H1 (cell line): ENCODE measurements around the gene TBC1D19. TPM values are rescaled to one million over a fixed set of nuclear protein-coding genes. Genes with fewer than 3 reads are reported as not detected.

Experiments used
- CTCF ChIA-PET: fragments of 300-600 bp; sonication (Branson Sonifier 250); formaldehyde crosslinking; loops from one replicate; lab custom pipeline; 2021; ENCODE audit not compliant: partially characterized antibody; lab: Charles Lee
- POLR2A ChIA-PET: fragments of 300-600 bp; sonication (Branson Sonifier 250); formaldehyde crosslinking; loops from one replicate; lab custom pipeline; 2021; ENCODE audit warnings: inconsistent platforms; ENCODE audit not compliant: partially characterized antibody; lab: Charles Lee
- DNase-seq, 2 experiments: peaks; one replicate each; pipeline versions ENCODE4 v3.0.0 to v3.0.0-alpha.2; 2010 to 2022; ENCODE audit warnings: low spot score in 2 of 2, low read depth in 1 of 2, mixed read lengths in 1 of 2
- FAIRE-seq: peaks from 2 replicates; lab custom pipeline; 2011; peaks lifted over from hg19 to GRCh38; lab: Jason Lieb, UNC
- H2AFZ ChIP-seq: 2 replicates; pipeline ENCODE4 v1.8.1; 2012; ENCODE audit warnings: low read length, inconsistent platforms
- H2AK5ac ChIP-seq: 2 replicates; pipeline ENCODE4 v1.6.1; 2013; ENCODE audit warnings: low read depth, low read length
- H2BK120ac ChIP-seq: replicated peaks from 2 replicates; pipeline ENCODE3; 2013; ENCODE audit warnings: low read depth, low read length, inconsistent platforms
- H2BK12ac ChIP-seq: 2 replicates; pipeline ENCODE4 v1.6.1; 2013; ENCODE audit warnings: low read depth, low read length
- H2BK15ac ChIP-seq: 2 replicates; pipeline ENCODE4 v1.6.1; 2013; ENCODE audit warnings: low read length
- H2BK20ac ChIP-seq: 2 replicates; pipeline ENCODE4 v1.6.1; 2013; ENCODE audit warnings: low read length
- H2BK5ac ChIP-seq: 2 replicates; pipeline ENCODE4 v1.6.1; 2013; ENCODE audit warnings: low read depth, low read length
- H3K14ac ChIP-seq: 2 replicates; pipeline ENCODE4 v1.6.1; 2013; ENCODE audit warnings: inconsistent platforms; ENCODE audit not compliant: insufficient read length
- H3K18ac ChIP-seq: 2 replicates; pipeline ENCODE4 v1.6.1; 2013; ENCODE audit warnings: low read length; ENCODE audit errors: extremely low read depth
- H3K23ac ChIP-seq: 2 replicates; pipeline ENCODE4 v1.6.1; 2013; ENCODE audit warnings: inconsistent platforms; ENCODE audit not compliant: insufficient read length
- H3K23me2 ChIP-seq: 2 replicates; pipeline ENCODE4 v1.6.1; 2013; ENCODE audit warnings: low read depth, low read length
- H3K27ac ChIP-seq: 2 replicates; pipeline ENCODE4 v1.6.1; 2011; ENCODE audit warnings: low read depth, low read length, inconsistent platforms
- H3K27me3 ChIP-seq, 4 experiments: replicated peaks in 1 of 4; 1 replicate in 1 of 4; 2 replicates in 3 of 4; pipeline versions ENCODE4 v1.6.1 to v1.8.1; 2011 to 2013; ENCODE audit warnings: low read length in 3 of 4, mild to moderate bottlenecking in 3 of 4, inconsistent platforms in 2 of 4, mixed read lengths in 2 of 4, moderate library complexity in 1 of 4; ENCODE audit not compliant: control insufficient read depth in 3 of 4, insufficient read depth in 3 of 4; ENCODE audit errors: extremely low read depth in 1 of 4
- H3K36me3 ChIP-seq, 4 experiments: 2 replicates each; pipeline versions ENCODE4 v1.6.1 to v1.8.1; 2011 to 2013; ENCODE audit warnings: mild to moderate bottlenecking in 4 of 4, low read length in 3 of 4, moderate library complexity in 2 of 4, control low read depth in 1 of 4, inconsistent platforms in 1 of 4; ENCODE audit not compliant: insufficient read depth in 4 of 4, control insufficient read depth in 2 of 4
- H3K4ac ChIP-seq: replicated peaks from 2 replicates; pipeline ENCODE3; 2013; ENCODE audit warnings: low read length, low read depth, mixed read lengths, inconsistent platforms; ENCODE audit not compliant: insufficient read length
- H3K4me1 ChIP-seq, 4 experiments: replicated peaks in 1 of 4; 1 replicate in 1 of 4; 2 replicates in 3 of 4; pipeline versions ENCODE4 v1.6.1 to v1.8.1; 2011 to 2013; ENCODE audit warnings: low read length in 3 of 4, inconsistent platforms in 2 of 4, mixed read lengths in 1 of 4; ENCODE audit not compliant: insufficient read depth in 4 of 4, control insufficient read depth in 3 of 4
- H3K4me2 ChIP-seq, 2 experiments: 2 replicates each; pipeline versions ENCODE4 v1.6.1 to v1.8.1; 2011 to 2013; ENCODE audit warnings: low read depth in 2 of 2, low read length in 2 of 2, control low read depth in 1 of 2, inconsistent platforms in 1 of 2, mild to moderate bottlenecking in 1 of 2; ENCODE audit not compliant: insufficient read depth in 1 of 2
- H3K4me3 ChIP-seq, 4 experiments: fragments of 200-600, 300-600 bp in 1 of 4; sonication (generic), shearing (Covaris generic), sonication (Bioruptor Twin) in 1 of 4; 2 replicates each; pipeline versions ENCODE4 v1.5.1 to v1.8.1; 2011 to 2016; ENCODE audit warnings: low read length in 4 of 4, low read depth in 3 of 4, control low read depth in 2 of 4, inconsistent platforms in 2 of 4, mild to moderate bottlenecking in 2 of 4, mixed read lengths in 1 of 4, moderate library complexity in 1 of 4; ENCODE audit not compliant: insufficient read depth in 2 of 4; ENCODE audit errors: extremely low read depth in 1 of 4
- H3K56ac ChIP-seq: replicated peaks from 2 replicates; pipeline ENCODE3; 2013; ENCODE audit warnings: low read depth, mild to moderate bottlenecking, mixed read lengths, low read length, inconsistent platforms; ENCODE audit not compliant: insufficient read length
- H3K79me1 ChIP-seq: 2 replicates; pipeline ENCODE4 v1.6.1; 2013; ENCODE audit warnings: low read depth, low read length, control low read depth
- H3K79me2 ChIP-seq, 2 experiments: 2 replicates each; pipeline versions ENCODE4 v1.6.1 to v1.8.1; 2012 to 2013; ENCODE audit warnings: low read length in 2 of 2, mild to moderate bottlenecking in 2 of 2, inconsistent platforms in 1 of 2; ENCODE audit not compliant: insufficient read depth in 2 of 2, control insufficient read depth in 1 of 2
- H3K9ac ChIP-seq, 4 experiments: replicated peaks in 1 of 4; 1 replicate in 1 of 4; 2 replicates in 3 of 4; pipeline versions ENCODE4 v1.6.1 to v1.8.1; 2011 to 2013; ENCODE audit warnings: low read depth in 3 of 4, low read length in 3 of 4, control low read depth in 2 of 4, mild to moderate bottlenecking in 2 of 4, moderate library complexity in 2 of 4, inconsistent platforms in 1 of 4; ENCODE audit errors: extremely low read depth in 1 of 4
- H3K9me3 ChIP-seq, 2 experiments: 2 replicates each; pipeline versions ENCODE4 v1.6.1 to v1.8.1; 2012 to 2013; ENCODE audit warnings: mild to moderate bottlenecking in 2 of 2, moderate library complexity in 2 of 2, control low read depth in 1 of 2, inconsistent platforms in 1 of 2, low read depth in 1 of 2, low read length in 1 of 2, mixed read lengths in 1 of 2; ENCODE audit not compliant: insufficient read depth in 2 of 2
- H4K20me1 ChIP-seq, 2 experiments: replicated peaks in 1 of 2; 2 replicates each; pipeline versions ENCODE3 to v1.8.1; 2011 to 2013; ENCODE audit warnings: inconsistent platforms in 2 of 2, low read length in 2 of 2, mild to moderate bottlenecking in 1 of 2; ENCODE audit not compliant: insufficient read depth in 2 of 2, control insufficient read depth in 1 of 2
- H4K5ac ChIP-seq: 2 replicates; pipeline ENCODE4 v1.6.1; 2013; ENCODE audit warnings: low read length, low read depth, mixed read lengths, inconsistent platforms; ENCODE audit not compliant: insufficient read length
- H4K8ac ChIP-seq: 2 replicates; pipeline ENCODE4 v1.8.0; 2013; ENCODE audit warnings: mild to moderate bottlenecking, moderate library complexity, low read length, inconsistent platforms; ENCODE audit not compliant: insufficient read depth; ENCODE audit errors: extremely low read depth
- H4K91ac ChIP-seq: replicated peaks from 2 replicates; pipeline ENCODE3; 2013; ENCODE audit warnings: low read length, mixed read lengths, inconsistent platforms; ENCODE audit not compliant: insufficient read length
- ATF2 ChIP-seq: IDR thresholded peaks from 2 replicates; pipeline ENCODE4 v1.6.1; 2012; ENCODE audit warnings: low read length, inconsistent platforms
- BACH1 ChIP-seq: IDR thresholded peaks from 2 replicates; pipeline ENCODE4 v1.6.1; 2012; ENCODE audit warnings: low read length, improper control_type of control experiment
- BCL11A ChIP-seq, 2 experiments: IDR thresholded peaks; one replicate each; pipeline ENCODE4 v1.6.1; 2011; ENCODE audit warnings: low read depth in 2 of 2, low read length in 2 of 2, mild to moderate bottlenecking in 2 of 2
- CBX5 ChIP-seq: fragments of 300-800, 300-1000 bp; sonication (generic); IDR thresholded peaks from 2 replicates; pipeline ENCODE4 v1.7.1; 2016; ENCODE audit warnings: antibody characterized with exemption, low read length, low read depth
- CEBPB ChIP-seq: IDR thresholded peaks from 2 replicates; pipeline ENCODE4 v1.6.1; 2012; ENCODE audit warnings: low read depth, low read length
- EGR1 ChIP-seq: IDR thresholded peaks from 2 replicates; pipeline ENCODE4 v1.6.1; 2011; ENCODE audit warnings: low read depth, low read length, borderline replicate concordance
- GABPA ChIP-seq: IDR thresholded peaks from 2 replicates; pipeline ENCODE4 v1.6.1; 2011; ENCODE audit warnings: mild to moderate bottlenecking, low read length, moderate library complexity, borderline replicate concordance; ENCODE audit not compliant: insufficient read depth
- HDAC6 ChIP-seq: IDR thresholded peaks from one replicate; pipeline ENCODE4 v1.7.1; 2012; ENCODE audit warnings: low read depth, mild to moderate bottlenecking, inconsistent platforms, low read length, moderate library complexity
- RAD21 ChIP-seq, 2 experiments: IDR thresholded peaks in 1 of 2; conservative IDR thresholded peaks in 1 of 2; 2 replicates each; pipeline ENCODE4 v1.6.1; 2011; ENCODE audit warnings: low read depth in 2 of 2, low read length in 2 of 2, improper control_type of control experiment in 1 of 2, inconsistent platforms in 1 of 2, mild to moderate bottlenecking in 1 of 2, moderate library complexity in 1 of 2
- whole genome bisulfite sequencing, 2 experiments: shearing (Covaris generic) in 1 of 2; methylation state at CpG; one replicate each; pipeline versions ENCODE4 v1.1.6 to v1.1.7; 2013 to 2015; ENCODE audit warnings: low lambda C conversion rate in 2 of 2, mixed read lengths in 2 of 2, inconsistent platforms in 1 of 2, low coverage in 1 of 2, missing lambda C conversion rate in 1 of 2; ENCODE audit not compliant: insufficient replicate concordance in 2 of 2, insufficient coverage in 1 of 2, insufficient read length in 1 of 2; ENCODE audit errors: extremely low coverage in 1 of 2, missing lambda C conversion rate in 1 of 2; 5-methylcytosine and 5-hydroxymethylcytosine counted together
- polyA plus RNA-seq, 7 experiments: library from polyadenylated mRNA; depleted of rRNA in 3 of 7; stranded (reverse) in 5 of 7; unstranded in 2 of 7; fragments of >200 nt in 5 of 7; fragments of 200-250 nt in 2 of 7; gene quantifications; 1 replicate in 5 of 7; 2 replicates in 1 of 7; 4 replicates in 1 of 7; pipeline versions ENCODE4 v1.2.1 to v1.2.3, GENCODE V29; 2011 to 2013; ENCODE audit warnings: missing spikeins in 2 of 7, mixed read lengths in 2 of 7
- total RNA-seq: library from RNA; stranded (reverse); fragmentation: NEBNext Ultra II Directional; extraction: Animal tissue kit (Norgen Biotek cat#: 25700); gene quantifications from 2 replicates; pipeline ENCODE4 v1.2.1, GENCODE V29; 2021
- TF ChIP-seq, protein P1 (sequence below): IDR thresholded peaks from 2 replicates; pipeline ENCODE4 v1.6.1; 2011; ENCODE audit warnings: low read length, improper control_type of control experiment
- TF ChIP-seq, protein P2 (sequence below): IDR thresholded peaks from 2 replicates; pipeline ENCODE4 v1.6.1; 2012; ENCODE audit warnings: inconsistent platforms

TBC1D19 gene
- total and polyA plus RNA-seq, 2 of the 8 experiments (the other 6 are each of a cell fraction or from before 2014, with no cell fraction given), result 1.9 to 3.5 TPM

DNA sequence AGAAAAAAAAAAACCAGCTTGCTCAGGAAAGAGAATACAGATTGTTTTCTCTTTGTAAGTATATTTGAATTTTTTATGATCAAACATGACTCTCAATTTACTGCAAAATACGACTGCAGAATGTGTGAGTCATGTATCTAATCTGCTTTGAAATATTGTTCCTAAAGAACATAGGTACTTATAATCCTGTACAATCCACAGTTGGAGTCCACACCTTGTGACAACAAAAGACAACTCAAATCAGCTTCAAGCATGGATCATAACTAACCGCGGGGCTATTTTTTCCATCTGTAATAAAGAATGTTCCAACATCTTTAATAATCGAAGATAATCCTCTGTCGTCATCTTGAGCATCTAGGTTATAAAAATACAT lies 198.9 kb downstream of the TBC1D19 start:
- Histone ChIP-seq H3K9ac (no peak overlapping the region), H3K18ac (no peak overlapping the region), H3K4me3 (no peak overlapping the region), H3K79me1 (no peaks in the 10 kb centered on the region), H4K8ac (no peak overlapping the region), H2AK5ac (no peak overlapping the region), H2BK15ac (no peak overlapping the region), H3K56ac (no peak overlapping the region), H4K91ac (no peak overlapping the region), H3K27ac (no peak overlapping the region), H2BK20ac (no peak overlapping the region), H4K5ac (no peak overlapping the region), H2BK5ac (no peak overlapping the region), H3K79me2 (no peaks in the 10 kb centered on the region), H2BK120ac (no peak overlapping the region), H2BK12ac (no peak overlapping the region), H3K9me3 (no peaks in the 10 kb centered on the region), H3K23me2 (no peaks in the 10 kb centered on the region), H3K4me2 (no peak overlapping the region), H3K4me1 (peaks cover 0 to 3% (median 0%) of the 10 kb centered on the region in 4 experiments; a peak in 3 of 7 replicates), H3K4ac (no peak overlapping the region), H3K14ac (no peak overlapping the region), H3K27me3 (no peaks in the 10 kb centered on the region), H4K20me1 (peaks cover 0 to 1% of the 10 kb centered on the region in 2 experiments), H3K23ac (no peak overlapping the region), H3K36me3 (no peaks in the 10 kb centered on the region), H2AFZ (no peak overlapping the region)
- CTCF ChIA-PET, result no interaction called here
- WGBS, 2 experiments, result 91% methylated on average over 5 of the region's 5 CpGs; no CpG with 5 or more reads in 1 of the 2 experiments
- no peak for DNase-seq
- POLR2A ChIA-PET, result no interaction called here
- FAIRE-seq, result no peak
- TF ChIP-seq BCL11A (IDR thresholded peaks at IDR 0.05; ENCODE audit: low read depth in 2 of 2, low read length in 2 of 2), result no peak
- TF ChIP-seq BACH1, result no peak
- TF ChIP-seq EGR1, result no peak
- TF ChIP-seq, protein P1, sequence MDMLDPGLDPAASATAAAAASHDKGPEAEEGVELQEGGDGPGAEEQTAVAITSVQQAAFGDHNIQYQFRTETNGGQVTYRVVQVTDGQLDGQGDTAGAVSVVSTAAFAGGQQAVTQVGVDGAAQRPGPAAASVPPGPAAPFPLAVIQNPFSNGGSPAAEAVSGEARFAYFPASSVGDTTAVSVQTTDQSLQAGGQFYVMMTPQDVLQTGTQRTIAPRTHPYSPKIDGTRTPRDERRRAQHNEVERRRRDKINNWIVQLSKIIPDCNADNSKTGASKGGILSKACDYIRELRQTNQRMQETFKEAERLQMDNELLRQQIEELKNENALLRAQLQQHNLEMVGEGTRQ, result no peak
- no peak for TF ChIP-seq CBX5
- no peak for TF ChIP-seq RAD21 (IDR thresholded peaks at IDR 0.05 in 1 of 2, conservative IDR thresholded peaks at IDR 0.05 in 1 of 2; ENCODE audit: low read depth in 2 of 2, low read length in 2 of 2)
- TF ChIP-seq GABPA, result no peak
- TF ChIP-seq ATF2, result no peak
- TF ChIP-seq, protein P2, sequence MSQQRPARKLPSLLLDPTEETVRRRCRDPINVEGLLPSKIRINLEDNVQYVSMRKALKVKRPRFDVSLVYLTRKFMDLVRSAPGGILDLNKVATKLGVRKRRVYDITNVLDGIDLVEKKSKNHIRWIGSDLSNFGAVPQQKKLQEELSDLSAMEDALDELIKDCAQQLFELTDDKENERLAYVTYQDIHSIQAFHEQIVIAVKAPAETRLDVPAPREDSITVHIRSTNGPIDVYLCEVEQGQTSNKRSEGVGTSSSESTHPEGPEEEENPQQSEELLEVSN, result no peak
- no peak for TF ChIP-seq HDAC6
- TF ChIP-seq CEBPB, result no peak
